Neural progenitor cell (in vitro differentiated cells): ENCODE measurements around the gene FOXK1.

Experiments used
- CTCF ChIP-seq: fragments of 200-600 bp; sonication (generic); IDR thresholded peaks from 2 replicates; pipeline ENCODE4 v1.5.1; 2017; ENCODE audit warnings: antibody characterized with exemption, mild to moderate bottlenecking
- EZH2 ChIP-seq: fragments of 200-600 bp; sonication (generic); IDR thresholded peaks from 2 replicates; pipeline ENCODE4 v1.6.1; 2017; ENCODE audit warnings: antibody characterized with exemption, mild to moderate bottlenecking, moderate library complexity
- EZH2phosphoT487 ChIP-seq: fragments of 200-600 bp; sonication (generic); IDR thresholded peaks from 2 replicates; pipeline ENCODE4 v1.6.1; 2017; ENCODE audit warnings: antibody characterized with exemption

- TF ChIP-seq CTCF (no peak), EZH2 (no peak), EZH2phosphoT487 (no peak)
Measured at GRCh38 chr7:4791101-4791737, 109.1 kb downstream of the FOXK1 start.
